SK-N-SH treated with all-trans-retinoic acid at 6 μM for 48 hours (cell line): Measurements from ENCODE around the gene RPUSD3.
"Not testable (repeated sequence)": the region's sequence is repeated elsewhere in the genome, so short reads cannot be mapped to it uniquely, and the experiment has no call there.

Experiments used
- ATAC-seq: fragments of 200-7000 bp; cut with Tn5 transposase; 3 replicates; pipeline ENCODE4 v1.9.1; 2020; ENCODE audit warnings: mild to moderate bottlenecking, moderate library complexity
- ARNTL ChIP-seq: fragments of 450-650 bp; formaldehyde crosslinking; IDR thresholded peaks from 2 replicates; pipeline ENCODE4 v1.5.0; 2020; ENCODE audit warnings: low read depth, mild to moderate bottlenecking, moderate library complexity, borderline replicate concordance
- BACH2 ChIP-seq: fragments of 250-450 bp; sonication (Bioruptor Pico); IDR thresholded peaks from 2 replicates; pipeline ENCODE4 v1.9.0; 2021; ENCODE audit warnings: mild to moderate bottlenecking, borderline replicate concordance
- CREB5 ChIP-seq: fragments of 250-450 bp; sonication (Bioruptor Pico); IDR thresholded peaks from 2 replicates; pipeline ENCODE4 v1.5.1; 2020; ENCODE audit warnings: low read depth, mild to moderate bottlenecking, moderate library complexity
- CSDC2 ChIP-seq: fragments of 250-450 bp; sonication (Bioruptor Pico); IDR thresholded peaks from 2 replicates; pipeline ENCODE4 v1.5.0; 2020; ENCODE audit warnings: mild to moderate bottlenecking, moderate library complexity
- CSRNP3 ChIP-seq: fragments of 250-450 bp; sonication (Bioruptor Pico); IDR thresholded peaks from 2 replicates; pipeline ENCODE4 v1.5.1; 2021; ENCODE audit warnings: mild to moderate bottlenecking, moderate library complexity
- GLIS3 ChIP-seq: fragments of 250-450 bp; sonication (Bioruptor Pico); IDR thresholded peaks from 2 replicates; pipeline ENCODE4 v1.5.0; 2020; ENCODE audit warnings: mild to moderate bottlenecking, moderate library complexity
- ISL1 ChIP-seq: fragments of 250-450 bp; sonication (Bioruptor Pico); IDR thresholded peaks from 2 replicates; pipeline ENCODE4 v2.1.2; 2022; ENCODE audit warnings: mild to moderate bottlenecking, moderate library complexity
- OSR1 ChIP-seq: fragments of 250-450 bp; sonication (Bioruptor Pico); IDR thresholded peaks from 2 replicates; pipeline ENCODE4 v1.8.0; 2022; ENCODE audit warnings: moderate library complexity, mild to moderate bottlenecking, inconsistent platforms
- PATZ1 ChIP-seq: fragments of 250-450 bp; sonication (Bioruptor Pico); IDR thresholded peaks from 2 replicates; pipeline ENCODE4 v1.8.0; 2020; ENCODE audit warnings: mild to moderate bottlenecking, moderate library complexity, borderline replicate concordance
- POU6F1 ChIP-seq: fragments of 250-450 bp; sonication (Bioruptor Pico); IDR thresholded peaks from 2 replicates; pipeline ENCODE4 v1.8.0; 2021; ENCODE audit warnings: low read depth, mild to moderate bottlenecking, moderate library complexity, borderline replicate concordance
- PPARA ChIP-seq: fragments of 250-450 bp; sonication (Bioruptor Pico); IDR thresholded peaks from 2 replicates; pipeline ENCODE4 v1.5.0; 2020; ENCODE audit warnings: mild to moderate bottlenecking, borderline replicate concordance
- RARB ChIP-seq: fragments of 250-450 bp; sonication (Bioruptor Pico); IDR thresholded peaks from 2 replicates; pipeline ENCODE4 v1.8.0; 2021; ENCODE audit warnings: mild to moderate bottlenecking, moderate library complexity
- SNAI2 ChIP-seq: fragments of 250-450 bp; sonication (Bioruptor Pico); IDR thresholded peaks from 2 replicates; pipeline ENCODE4 v1.5.0; 2020; ENCODE audit warnings: mild to moderate bottlenecking, moderate library complexity
- TCF4 ChIP-seq: fragments of 250-450 bp; sonication (Bioruptor Pico); IDR thresholded peaks from 2 replicates; pipeline ENCODE4 v1.8.0; 2021; ENCODE audit warnings: mild to moderate bottlenecking, moderate library complexity, borderline replicate concordance
- TSHZ2 ChIP-seq: fragments of 250-450 bp; sonication (Bioruptor Pico); IDR thresholded peaks from 2 replicates; pipeline ENCODE4 v1.5.0; 2020; ENCODE audit warnings: mild to moderate bottlenecking, moderate library complexity
- ZC3H10 ChIP-seq: fragments of 250-450 bp; sonication (Bioruptor Pico); IDR thresholded peaks from 2 replicates; pipeline ENCODE4 v1.5.1; 2021; ENCODE audit warnings: mild to moderate bottlenecking, moderate library complexity
- ZFP3 ChIP-seq: fragments of 250-450 bp; sonication (Bioruptor Pico); IDR thresholded peaks from 2 replicates; pipeline ENCODE4 v1.5.0; 2020; ENCODE audit warnings: mild to moderate bottlenecking, moderate library complexity
- ZFP30 ChIP-seq: fragments of 450-650 bp; formaldehyde crosslinking; IDR thresholded peaks from 2 replicates; pipeline ENCODE4 v1.5.0; 2022; ENCODE audit warnings: mild to moderate bottlenecking, moderate library complexity
- ZNF70 ChIP-seq: fragments of 450-650 bp; formaldehyde crosslinking; IDR thresholded peaks from 2 replicates; pipeline ENCODE4 v1.5.0; 2020; ENCODE audit warnings: mild to moderate bottlenecking, moderate library complexity
- ZNF8 ChIP-seq: fragments of 450-650 bp; formaldehyde crosslinking; IDR thresholded peaks from 2 replicates; pipeline ENCODE4 v1.5.0; 2020; ENCODE audit warnings: mild to moderate bottlenecking, moderate library complexity

The RPUSD3 gene

GRCh38 chr3:9879830-9880549, 36.2 kb upstream of the RPUSD3 start, which contains the start of gene CIDEC:
Gene CIDEC (minus strand): TSS chr3:9880253. CDS start chr3:9878486, 1,767 bp downstream.
- no peak for ATAC-seq
- TF ChIP-seq SNAI2 (no peak), POU6F1 (no peak), CSDC2 (CRISPR knock-in tag) (no peak), RARB (CRISPR knock-in tag) (no peak), ZNF8 (CRISPR knock-in tag) (no peak), OSR1 (CRISPR knock-in tag) (no peak), ZFP30 (CRISPR knock-in tag) (no peak), PPARA (CRISPR knock-in tag) (no peak), ZC3H10 (CRISPR knock-in tag) (no peak), ZNF70 (no peak), PATZ1 (CRISPR knock-in tag) (no peak), ISL1 (no peak), GLIS3 (no peak), CREB5 (no peak), TCF4 (no peak), BACH2 (CRISPR knock-in tag) (no peak), CSRNP3 (no peak), ARNTL (CRISPR knock-in tag) (no peak)

- TF ChIP-seq POU6F1 (no peak), BACH2 (CRISPR knock-in tag) (no peak), SNAI2 (no peak), ZFP3 (no peak)
- no peak for ATAC-seq
Measured at GRCh38 chr3:9878700-9879099, 34.9 kb upstream of the RPUSD3 start.

GRCh38 chr3:9876991-9877390, 33.2 kb upstream of the RPUSD3 start:
- no peak for ATAC-seq
- TF ChIP-seq ARNTL (CRISPR knock-in tag): no peak
- TF ChIP-seq ISL1: no peak
- no peak for TF ChIP-seq CSDC2 (CRISPR knock-in tag)

GRCh38 chr3:9876255-9876654, 32.4 kb upstream of the RPUSD3 start:
- not testable (repeated sequence) for ATAC-seq

- peak; percentile 56 for ATAC-seq
- TF ChIP-seq TSHZ2 (CRISPR knock-in tag) (no peak), TCF4 (peak; percentile 33; the same call in 1 of the 2 replicates)
Measured at GRCh38 chr3:9875448-9875847, 31.6 kb upstream of the RPUSD3 start.

- ATAC-seq: not testable (repeated sequence)
Measured at GRCh38 chr3:9872067-9872466, 28.3 kb upstream of the RPUSD3 start.
